Endometrial microvascular endothelial cells (primary cell): Measurements from ENCODE around the gene CSH2. TPM values are rescaled to one million over a fixed set of nuclear protein-coding genes. Genes with fewer than 3 reads are reported as not detected.
"Not testable (repeated sequence)": the region's sequence is repeated elsewhere in the genome, so short reads cannot be mapped to it uniquely, and the experiment has no call there.

ENCODE experiments used
- in situ Hi-C: cut with HindIII; loops from 2 replicates; pipeline ENCODE4 v1.10.0; 2017; ENCODE audit warnings: low sequenced_read_pairs, low pct_unique_long_range_greater_than_20kb; ENCODE audit errors: inconsistent ontology term
- total RNA-seq: library from RNA; depleted of rRNA; stranded (reverse); fragments of >200 nt; gene quantifications from one replicate; pipeline ENCODE4 v1.2.3, GENCODE V29; 2015; ENCODE audit errors: inconsistent ontology term

CSH2 gene
- total RNA-seq, 1 donor from 2014 or later: not detected

GRCh38 chr17:63869491-63870291 lies 3.8 kb downstream of the CSH2 start:
- in situ Hi-C loops: not testable (repeated sequence)

GRCh38 chr17:63866625-63867024 lies 6.9 kb downstream of the CSH2 start:
- in situ Hi-C loops: not testable (repeated sequence)

GRCh38 chr17:63859257-63859656 lies 14.2 kb downstream of the CSH2 start:
- in situ Hi-C loops: no loop called here

- in situ Hi-C loops: not testable (repeated sequence)
Measured at GRCh38 chr17:63856425-63856824, 17.1 kb downstream of the CSH2 start.

GRCh38 chr17:63855185-63855584 lies 18.3 kb downstream of the CSH2 start:
- in situ Hi-C loops: no loop called here

- in situ Hi-C loops: no loop called here
Measured at GRCh38 chr17:63854709-63855108, 18.8 kb downstream of the CSH2 start.

GRCh38 chr17:63853260-63853659 lies 20.2 kb downstream of the CSH2 start:
- in situ Hi-C loops: no loop called here

GRCh38 chr17:63850401-63850800 lies 23.1 kb downstream of the CSH2 start:
- in situ Hi-C loops: no loop called here

GRCh38 chr17:63848834-63849689 lies 24.4 kb downstream of the CSH2 start:
- in situ Hi-C loops: no loop called here

- in situ Hi-C loops: no loop called here
Measured at GRCh38 chr17:63847525-63848249, 25.8 kb downstream of the CSH2 start.

- in situ Hi-C loops: no loop called here
Measured at GRCh38 chr17:63845509-63845908, 28.0 kb downstream of the CSH2 start.

- in situ Hi-C loops: no loop called here
Measured at GRCh38 chr17:63843910-63844677, 29.4 kb downstream of the CSH2 start.

GRCh38 chr17:63843387-63843888 lies 30.0 kb downstream of the CSH2 start:
- in situ Hi-C loops: not testable (repeated sequence)

GRCh38 chr17:63842540-63843386 lies 30.7 kb downstream of the CSH2 start, which contains the start of gene SMARCD2:
Gene SMARCD2 (minus strand): TSS chr17:63842685. CDS start chr17:63842674, 11 bp downstream.
- in situ Hi-C loops: no loop called here

- in situ Hi-C loops: no loop called here
Measured at GRCh38 chr17:63842173-63842539, 31.3 kb downstream of the CSH2 start.

GRCh38 chr17:63841350-63842172 lies 31.9 kb downstream of the CSH2 start:
- in situ Hi-C loops: no loop called here
